IMR-90 (cell line): ENCODE results near the gene NRF1. TPM values are rescaled to one million over a fixed set of nuclear protein-coding genes. Genes with fewer than 3 reads are reported as not detected.

ENCODE experiments used
- ATAC-seq: fragments of 200-7000 bp; cut with Tn5 transposase; 2 replicates; pipeline ENCODE4 v1.9.1; 2020; ENCODE audit warnings: low read depth, mild to moderate bottlenecking, moderate library complexity
- BruUV-seq: library from RNA; stranded (reverse); fragments of 400-500 nt; replicated peaks from 2 replicates; lab custom pipeline; 2021; lab: Mats Ljungman, UMichigan
- CTCF ChIA-PET: fragments of 300-600 bp; formaldehyde crosslinking; extraction: SDS; loops from one replicate; lab custom pipeline; 2021; ENCODE audit warnings: antibody characterized with exemption; lab: Yijun Ruan, JAX
- POLR2A ChIA-PET: fragments of 300-600 bp; sonication (Branson Sonifier 250); formaldehyde crosslinking; loops from one replicate; lab custom pipeline; 2022; ENCODE audit warnings: antibody characterized with exemption; ENCODE audit not compliant: unreplicated experiment; lab: Charles Lee
- DNase-seq: peaks from one replicate; pipeline ENCODE4 v3.0.0; 2013
- H2AFZ ChIP-seq: replicated peaks from 2 replicates; pipeline ENCODE3; 2013; ENCODE audit warnings: low read length, mild to moderate bottlenecking; ENCODE audit not compliant: poor library complexity
- H2AK5ac ChIP-seq: 2 replicates; pipeline ENCODE4 v1.6.1; 2013; ENCODE audit warnings: low read depth, low read length, inconsistent platforms
- H2AK9ac ChIP-seq: replicated peaks from 2 replicates; pipeline ENCODE3; 2013; ENCODE audit warnings: mild to moderate bottlenecking, low read depth, low read length, moderate library complexity; ENCODE audit not compliant: poor library complexity
- H2BK120ac ChIP-seq: 2 replicates; pipeline ENCODE4 v1.6.1; 2013; ENCODE audit warnings: low read depth, low read length, inconsistent platforms
- H2BK15ac ChIP-seq: 3 replicates; pipeline ENCODE4 v1.6.1; 2013; ENCODE audit warnings: low read depth, low read length, inconsistent platforms
- H2BK20ac ChIP-seq: 2 replicates; pipeline ENCODE4 v1.6.1; 2013; ENCODE audit warnings: low read depth, mild to moderate bottlenecking, inconsistent platforms, low read length, moderate library complexity
- H2BK5ac ChIP-seq: 2 replicates; pipeline ENCODE4 v1.6.1; 2013; ENCODE audit warnings: mild to moderate bottlenecking, low read depth, low read length, inconsistent platforms; ENCODE audit not compliant: poor library complexity, severe bottlenecking
- H3K14ac ChIP-seq: replicated peaks from 2 replicates; pipeline ENCODE4 v1.6.1; 2013; ENCODE audit warnings: low read depth, low read length, inconsistent platforms
- H3K18ac ChIP-seq: 2 replicates; pipeline ENCODE4 v1.6.1; 2013; ENCODE audit warnings: low read depth, low read length, control low read depth
- H3K23ac ChIP-seq: 2 replicates; pipeline ENCODE4 v1.6.1; 2013; ENCODE audit warnings: low read depth, low read length, inconsistent platforms
- H3K27ac ChIP-seq: 2 replicates; pipeline ENCODE4 v1.5.1; 2013; ENCODE audit warnings: mild to moderate bottlenecking, control low read depth, low read length; ENCODE audit not compliant: insufficient read depth
- H3K27me3 ChIP-seq: 2 replicates; pipeline ENCODE4 v1.6.1; 2013; ENCODE audit warnings: low read length; ENCODE audit not compliant: control insufficient read depth, insufficient read depth
- H3K36me3 ChIP-seq: 2 replicates; pipeline ENCODE4 v1.6.1; 2013; ENCODE audit warnings: low read length, mixed read lengths; ENCODE audit not compliant: control insufficient read depth, insufficient read depth
- H3K4ac ChIP-seq: 2 replicates; pipeline ENCODE4 v1.6.1; 2013; ENCODE audit warnings: low read depth, low read length, inconsistent platforms
- H3K4me1 ChIP-seq: 2 replicates; pipeline ENCODE4 v1.6.1; 2013; ENCODE audit warnings: low read length, mixed read lengths; ENCODE audit not compliant: control insufficient read depth, insufficient read depth
- H3K4me2 ChIP-seq: 2 replicates; pipeline ENCODE4 v1.6.1; 2013; ENCODE audit warnings: low read depth, mild to moderate bottlenecking, control low read depth, low read length, moderate library complexity
- H3K4me3 ChIP-seq: 2 replicates; pipeline ENCODE4 v1.5.1; 2013; ENCODE audit warnings: low read depth, mild to moderate bottlenecking, control low read depth, low read length, moderate library complexity; ENCODE audit not compliant: insufficient read depth
- H3K56ac ChIP-seq: 2 replicates; pipeline ENCODE4 v1.6.1; 2013; ENCODE audit warnings: low read length, inconsistent platforms; ENCODE audit not compliant: insufficient read depth; ENCODE audit errors: extremely low read depth
- H3K79me1 ChIP-seq, 2 experiments: 2 replicates each; pipeline ENCODE4 v1.6.1; 2013; ENCODE audit warnings: low read length in 2 of 2, inconsistent platforms in 1 of 2, low read depth in 1 of 2
- H3K9ac ChIP-seq: 2 replicates; pipeline ENCODE4 v1.6.1; 2013; ENCODE audit warnings: low read depth, low read length, control low read depth
- H3K9me1 ChIP-seq: 2 replicates; pipeline ENCODE4 v1.6.1; 2013; ENCODE audit warnings: low read length, inconsistent platforms; ENCODE audit not compliant: insufficient read depth
- H3K9me3 ChIP-seq: 2 replicates; pipeline ENCODE4 v1.6.1; 2013; ENCODE audit warnings: low read length; ENCODE audit not compliant: control insufficient read depth, insufficient read depth
- H4K20me1 ChIP-seq: 2 replicates; pipeline ENCODE4 v1.6.1; 2013; ENCODE audit warnings: low read length, inconsistent platforms; ENCODE audit not compliant: insufficient read depth
- H4K5ac ChIP-seq: 2 replicates; pipeline ENCODE4 v1.6.1; 2013; ENCODE audit warnings: mild to moderate bottlenecking, low read depth, low read length, control low read depth
- H4K8ac ChIP-seq, 2 experiments: 2 replicates each; pipeline ENCODE4 v1.6.1; 2013; ENCODE audit warnings: low read depth in 2 of 2, low read length in 2 of 2, control low read depth in 1 of 2, inconsistent platforms in 1 of 2
- H4K91ac ChIP-seq: 2 replicates; pipeline ENCODE4 v1.6.1; 2013; ENCODE audit warnings: low read depth, low read length, inconsistent platforms; ENCODE audit not compliant: insufficient read depth
- BHLHE40 ChIP-seq: fragments of 150-350 bp; IDR thresholded peaks from 2 replicates; pipeline ENCODE4 v1.6.1; 2016; ENCODE audit warnings: mild to moderate bottlenecking, low read depth, low read length
- CEBPB ChIP-seq: IDR thresholded peaks from 2 replicates; pipeline ENCODE4 v1.6.1; 2012; ENCODE audit warnings: low read depth, low read length, improper control_type of control experiment
- CHD1 ChIP-seq: IDR thresholded peaks from 2 replicates; pipeline ENCODE4 v1.6.1; 2012; ENCODE audit warnings: low read depth, low read length, improper control_type of control experiment
- FOS ChIP-seq: fragments of 150-350 bp; IDR thresholded peaks from 2 replicates; pipeline ENCODE4 v1.6.1; 2016; ENCODE audit warnings: low read depth, low read length
- MAFK ChIP-seq: IDR thresholded peaks from 2 replicates; pipeline ENCODE4 v1.6.1; 2012; ENCODE audit warnings: low read depth, low read length, improper control_type of control experiment
- MAZ ChIP-seq: IDR thresholded peaks from 2 replicates; pipeline ENCODE4 v1.6.1; 2012; ENCODE audit warnings: low read depth, mild to moderate bottlenecking, low read length, improper control_type of control experiment, moderate library complexity, borderline replicate concordance
- MXI1 ChIP-seq: IDR thresholded peaks from 2 replicates; pipeline ENCODE4 v1.6.1; 2012; ENCODE audit warnings: low read depth, mild to moderate bottlenecking, low read length, moderate library complexity, borderline replicate concordance
- NFE2L2 ChIP-seq: fragments of 150-350 bp; IDR thresholded peaks from 2 replicates; pipeline ENCODE4 v1.6.1; 2016; ENCODE audit warnings: low read depth, mild to moderate bottlenecking, low read length
- POLR2A ChIP-seq: IDR thresholded peaks from 2 replicates; pipeline ENCODE4 v1.6.1; 2012; ENCODE audit warnings: mild to moderate bottlenecking, low read depth, low read length
- RAD21 ChIP-seq: IDR thresholded peaks from 2 replicates; pipeline ENCODE4 v1.6.1; 2012; ENCODE audit warnings: low read length, improper control_type of control experiment
- RCOR1 ChIP-seq: IDR thresholded peaks from 2 replicates; pipeline ENCODE4 v1.6.1; 2012; ENCODE audit warnings: mild to moderate bottlenecking, low read length, improper control_type of control experiment; ENCODE audit not compliant: insufficient replicate concordance
- RFX5 ChIP-seq: IDR thresholded peaks from 2 replicates; pipeline ENCODE4 v1.8.0; 2012; ENCODE audit warnings: low read depth, mild to moderate bottlenecking, low read length, moderate library complexity
- SMC3 ChIP-seq: fragments of 150-350 bp; IDR thresholded peaks from 2 replicates; pipeline ENCODE4 v1.6.1; 2016; ENCODE audit warnings: low read depth, mild to moderate bottlenecking, antibody characterized with exemption, low read length, moderate library complexity
- WGBS, 2 experiments: methylation state at CpG; one replicate each; pipeline versions ENCODE4 v1.1.5 to v1.1.7; 2013; ENCODE audit warnings: missing lambda C conversion rate in 2 of 2; ENCODE audit not compliant: insufficient read length in 1 of 2; ENCODE audit errors: extremely low coverage in 2 of 2; 5-methylcytosine and 5-hydroxymethylcytosine counted together
- dilution Hi-C: fragments of 300-500 bp; cut with HindIII; formaldehyde crosslinking; loops from one replicate; pipeline ENCODE4 v1.14.3; 2018; ENCODE audit warnings: low sequenced_read_pairs; ENCODE audit not compliant: unreplicated experiment
- in situ Hi-C: fragments of 300-500 bp; cut with MboI; formaldehyde crosslinking; loops from 3 replicates; pipeline ENCODE4 v1.14.3; 2019; ENCODE audit warnings: low sequenced_read_pairs, inconsistent platforms, mixed read lengths
- intact Hi-C: fragments of 100-400 bp; cut with micrococcal nuclease; formaldehyde crosslinking; loops from 2 replicates; pipeline ENCODE4 v1.10.0; 2022
- polyA plus RNA-seq, 3 experiments: library from polyadenylated mRNA; depleted of rRNA; stranded (reverse); fragments of >200 nt; gene quantifications; 2 replicates each; pipeline ENCODE4 v1.2.3, GENCODE V29; 2012; ENCODE audit warnings: low replicate concordance in 1 of 3
- total RNA-seq: library from RNA; depleted of rRNA; stranded (reverse); fragments of >200 nt; gene quantifications from 2 replicates; pipeline ENCODE4 v1.2.3, GENCODE V29; 2012
- TF ChIP-seq, protein P1 (sequence below): fragments of 150-350 bp; IDR thresholded peaks from 2 replicates; pipeline ENCODE4 v1.6.1; 2017; ENCODE audit warnings: mild to moderate bottlenecking, antibody characterized with exemption, low read length, low read depth
- TF ChIP-seq, protein P2 (sequence below): fragments of 150-350 bp; IDR thresholded peaks from 2 replicates; pipeline ENCODE4 v1.6.1; 2016; ENCODE audit warnings: low read depth, mild to moderate bottlenecking, low read length, moderate library complexity, borderline replicate concordance
- TF ChIP-seq, protein P3 (sequence below): conservative IDR thresholded peaks from 2 replicates; pipeline ENCODE4 v1.5.1; 2012; ENCODE audit warnings: mild to moderate bottlenecking, low read depth, low read length, improper control_type of control experiment

The NRF1 gene
- total and polyA plus RNA-seq, 2 of the 4 experiments (the other 2 are of a cell fraction) = 11.4 to 15.8 TPM

DNA sequence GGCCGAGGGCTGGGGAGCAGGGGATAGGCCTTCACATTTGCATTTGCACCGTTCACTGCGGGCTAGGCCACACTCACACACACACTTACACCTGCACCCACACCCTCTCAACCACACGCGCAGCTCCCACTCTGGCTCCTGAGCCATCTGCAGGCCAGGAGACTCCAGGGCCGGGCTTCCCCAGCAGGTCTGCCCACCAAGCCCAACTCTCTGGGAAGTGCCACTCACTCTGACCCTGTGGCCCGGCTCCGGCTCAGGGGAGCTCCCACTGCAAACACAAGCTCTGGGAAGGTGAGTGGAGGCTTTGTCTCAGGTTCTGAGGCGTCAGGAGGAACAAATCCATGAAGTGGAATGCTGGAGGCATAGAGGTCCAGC lies 157.9 kb downstream of the NRF1 start:
- no peak for DNase-seq
- H3K4me3 ChIP-seq = no peak overlapping the region
- CTCF ChIA-PET = no interaction called here
- no peak overlapping the region for H2AK9ac ChIP-seq
- H2BK120ac ChIP-seq = no peak overlapping the region
- H3K27ac ChIP-seq = no peak overlapping the region
- in situ Hi-C loops (no loop called here), intact Hi-C loops (no loop called here), dilution Hi-C loops (no loop called here)
- no peak overlapping the region for H2BK15ac ChIP-seq
- H3K9ac ChIP-seq = no peak overlapping the region
- no peak overlapping the region for H3K18ac ChIP-seq
- no peaks in the 10 kb centered on the region for H3K9me1 ChIP-seq
- H4K20me1 ChIP-seq = no peaks in the 10 kb centered on the region
- no peak overlapping the region for H4K8ac ChIP-seq
- no peak overlapping the region for H3K56ac ChIP-seq
- no peak overlapping the region for H3K14ac ChIP-seq
- H3K23ac ChIP-seq = no peak overlapping the region
- WGBS, 2 experiments = 71% methylated on average over 3 of the region's 9 CpGs; no CpG with 5 or more reads in 1 of the 2 experiments
- H3K36me3 ChIP-seq = no peaks in the 10 kb centered on the region
- BruUV-seq = no TSS peak
- H2AFZ ChIP-seq = no peak overlapping the region
- POLR2A ChIA-PET = no interaction called here
- H3K9me3 ChIP-seq = no peaks in the 10 kb centered on the region
- H4K91ac ChIP-seq = no peak overlapping the region
- H3K4me1 ChIP-seq = no peaks in the 10 kb centered on the region
- no peak overlapping the region for H2BK5ac ChIP-seq
- H4K5ac ChIP-seq = no peak overlapping the region
- ATAC-seq = no peak
- H3K4ac ChIP-seq = no peak overlapping the region
- H3K4me2 ChIP-seq = no peak overlapping the region
- no peaks in the 10 kb centered on the region for H3K79me1 ChIP-seq
- no peak overlapping the region for H2BK20ac ChIP-seq
- no peak overlapping the region for H2AK5ac ChIP-seq
- no peak for TF ChIP-seq CEBPB
- TF ChIP-seq MAFK = no peak
- TF ChIP-seq, protein P1, sequence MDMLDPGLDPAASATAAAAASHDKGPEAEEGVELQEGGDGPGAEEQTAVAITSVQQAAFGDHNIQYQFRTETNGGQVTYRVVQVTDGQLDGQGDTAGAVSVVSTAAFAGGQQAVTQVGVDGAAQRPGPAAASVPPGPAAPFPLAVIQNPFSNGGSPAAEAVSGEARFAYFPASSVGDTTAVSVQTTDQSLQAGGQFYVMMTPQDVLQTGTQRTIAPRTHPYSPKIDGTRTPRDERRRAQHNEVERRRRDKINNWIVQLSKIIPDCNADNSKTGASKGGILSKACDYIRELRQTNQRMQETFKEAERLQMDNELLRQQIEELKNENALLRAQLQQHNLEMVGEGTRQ = no peak
- TF ChIP-seq MXI1 = no peak
- no peak for TF ChIP-seq SMC3
- TF ChIP-seq NFE2L2 = no peak
- TF ChIP-seq POLR2A = no peak
- TF ChIP-seq, protein P2, sequence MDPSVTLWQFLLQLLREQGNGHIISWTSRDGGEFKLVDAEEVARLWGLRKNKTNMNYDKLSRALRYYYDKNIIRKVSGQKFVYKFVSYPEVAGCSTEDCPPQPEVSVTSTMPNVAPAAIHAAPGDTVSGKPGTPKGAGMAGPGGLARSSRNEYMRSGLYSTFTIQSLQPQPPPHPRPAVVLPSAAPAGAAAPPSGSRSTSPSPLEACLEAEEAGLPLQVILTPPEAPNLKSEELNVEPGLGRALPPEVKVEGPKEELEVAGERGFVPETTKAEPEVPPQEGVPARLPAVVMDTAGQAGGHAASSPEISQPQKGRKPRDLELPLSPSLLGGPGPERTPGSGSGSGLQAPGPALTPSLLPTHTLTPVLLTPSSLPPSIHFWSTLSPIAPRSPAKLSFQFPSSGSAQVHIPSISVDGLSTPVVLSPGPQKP = no peak
- no peak for TF ChIP-seq RCOR1
- no peak for TF ChIP-seq RAD21
- TF ChIP-seq CHD1 = no peak
- TF ChIP-seq FOS = no peak
- no peak for TF ChIP-seq RFX5
- TF ChIP-seq, protein P3, sequence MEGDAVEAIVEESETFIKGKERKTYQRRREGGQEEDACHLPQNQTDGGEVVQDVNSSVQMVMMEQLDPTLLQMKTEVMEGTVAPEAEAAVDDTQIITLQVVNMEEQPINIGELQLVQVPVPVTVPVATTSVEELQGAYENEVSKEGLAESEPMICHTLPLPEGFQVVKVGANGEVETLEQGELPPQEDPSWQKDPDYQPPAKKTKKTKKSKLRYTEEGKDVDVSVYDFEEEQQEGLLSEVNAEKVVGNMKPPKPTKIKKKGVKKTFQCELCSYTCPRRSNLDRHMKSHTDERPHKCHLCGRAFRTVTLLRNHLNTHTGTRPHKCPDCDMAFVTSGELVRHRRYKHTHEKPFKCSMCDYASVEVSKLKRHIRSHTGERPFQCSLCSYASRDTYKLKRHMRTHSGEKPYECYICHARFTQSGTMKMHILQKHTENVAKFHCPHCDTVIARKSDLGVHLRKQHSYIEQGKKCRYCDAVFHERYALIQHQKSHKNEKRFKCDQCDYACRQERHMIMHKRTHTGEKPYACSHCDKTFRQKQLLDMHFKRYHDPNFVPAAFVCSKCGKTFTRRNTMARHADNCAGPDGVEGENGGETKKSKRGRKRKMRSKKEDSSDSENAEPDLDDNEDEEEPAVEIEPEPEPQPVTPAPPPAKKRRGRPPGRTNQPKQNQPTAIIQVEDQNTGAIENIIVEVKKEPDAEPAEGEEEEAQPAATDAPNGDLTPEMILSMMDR = no peak
- TF ChIP-seq MAZ = no peak
- no peak for TF ChIP-seq BHLHE40
- peaks cover 52% of the 10 kb centered on the region for H3K27me3 ChIP-seq
